Measurements from ENCODE around the gene FNDC3B. TPM values are rescaled to one million over a fixed set of nuclear protein-coding genes. Genes with fewer than 3 reads are reported as not detected.

The FNDC3B gene
- total RNA-seq, 4 donors from 2014 or later = 23.9 to 61.9 (median 37.0) TPM

- no peak for DNase-seq (ENCODE audit: low spot score in 2 of 2)
- peaks cover 32% of the 10 kb centered on the region for H3K4me1 ChIP-seq
Observed at GRCh38 chr3:172066880-172067796, 27.8 kb downstream of the FNDC3B start.

GRCh38 chr3:172067837-172068440 is 28.6 kb downstream of the FNDC3B start:
- Histone ChIP-seq H3K4me1 (peaks cover 31% of the 10 kb centered on the region), H3K27me3 (no peaks in the 10 kb centered on the region), H3K9me3 (no peaks in the 10 kb centered on the region), H3K36me3 (no peaks in the 10 kb centered on the region), H3K27ac (no peak overlapping the region), H3K4me3 (no peak overlapping the region)
- WGBS = 69% methylated on average over 6 of the region's 6 CpGs
- TF ChIP-seq POLR2A (IDR thresholded peaks at IDR 0.05) (no peak), CTCF (IDR thresholded peaks at IDR 0.05) (no peak), POLR2AphosphoS5 (IDR thresholded peaks at IDR 0.05) (no peak), EP300 (IDR thresholded peaks at IDR 0.05) (no peak)
- DNase-seq (ENCODE audit: low spot score in 2 of 2) = no peak

More at GRCh38 chr3:172066880-172067796, 27.8 kb downstream of the FNDC3B start:
- Histone ChIP-seq H3K27ac (no peak overlapping the region), H3K9me3 (no peaks in the 10 kb centered on the region), H3K4me3 (no peak overlapping the region), H3K27me3 (no peaks in the 10 kb centered on the region), H3K36me3 (no peaks in the 10 kb centered on the region)
- TF ChIP-seq EP300 (IDR thresholded peaks at IDR 0.05) (no peak), POLR2AphosphoS5 (IDR thresholded peaks at IDR 0.05) (no peak), POLR2A (IDR thresholded peaks at IDR 0.05) (no peak), CTCF (IDR thresholded peaks at IDR 0.05) (no peak)
- WGBS = 86% methylated on average over 7 of the region's 7 CpGs

DNA sequence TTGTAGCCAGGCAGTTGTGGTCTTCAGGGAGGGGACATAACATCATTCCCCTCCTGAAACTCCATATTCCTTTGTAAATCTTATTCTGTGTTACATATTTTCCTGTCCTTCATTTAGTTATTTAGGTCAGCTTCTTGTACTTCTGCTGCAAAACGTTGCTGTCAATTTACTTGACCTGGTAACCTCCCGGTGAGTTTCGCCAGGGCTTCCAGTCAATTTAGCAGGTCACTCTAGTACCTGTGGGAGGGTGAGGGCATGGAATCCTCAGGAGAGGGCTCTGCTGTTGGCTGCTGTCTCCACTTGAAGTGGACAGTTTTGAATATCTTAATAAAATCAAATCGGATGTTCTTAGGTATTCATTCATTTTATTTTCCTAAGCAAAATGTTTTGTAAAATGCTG is 29.6 kb downstream of the FNDC3B start:
- 61% methylated on average over 4 of the region's 4 CpGs for WGBS
- Histone ChIP-seq H3K27me3 (no peaks in the 10 kb centered on the region), H3K4me1 (peaks cover 37% of the 10 kb centered on the region), H3K36me3 (no peaks in the 10 kb centered on the region), H3K27ac (no peak overlapping the region), H3K9me3 (no peaks in the 10 kb centered on the region), H3K4me3 (no peak overlapping the region)
- TF ChIP-seq CTCF (IDR thresholded peaks at IDR 0.05) (no peak), EP300 (IDR thresholded peaks at IDR 0.05) (no peak), POLR2AphosphoS5 (IDR thresholded peaks at IDR 0.05) (no peak), POLR2A (IDR thresholded peaks at IDR 0.05) (no peak)
- DNase-seq (ENCODE audit: low spot score in 2 of 2) = no peak

- Histone ChIP-seq H3K4me3 (no peak overlapping the region), H3K9me3 (no peaks in the 10 kb centered on the region), H3K36me3 (no peaks in the 10 kb centered on the region), H3K4me1 (peaks cover 41% of the 10 kb centered on the region), H3K27ac (peak overlapping the region; percentile 39), H3K27me3 (no peaks in the 10 kb centered on the region)
- no peak for TF ChIP-seq CTCF (IDR thresholded peaks at IDR 0.05)
- no peak for TF ChIP-seq POLR2AphosphoS5 (IDR thresholded peaks at IDR 0.05)
- TF ChIP-seq POLR2A (IDR thresholded peaks at IDR 0.05) = no peak
- no peak for TF ChIP-seq EP300 (IDR thresholded peaks at IDR 0.05)
- WGBS = 79% methylated on average over 3 of the region's 3 CpGs
- DNase-seq (ENCODE audit: low spot score in 2 of 2) = no peak
Observed at GRCh38 chr3:172069478-172069877, 30.1 kb downstream of the FNDC3B start.

DNA sequence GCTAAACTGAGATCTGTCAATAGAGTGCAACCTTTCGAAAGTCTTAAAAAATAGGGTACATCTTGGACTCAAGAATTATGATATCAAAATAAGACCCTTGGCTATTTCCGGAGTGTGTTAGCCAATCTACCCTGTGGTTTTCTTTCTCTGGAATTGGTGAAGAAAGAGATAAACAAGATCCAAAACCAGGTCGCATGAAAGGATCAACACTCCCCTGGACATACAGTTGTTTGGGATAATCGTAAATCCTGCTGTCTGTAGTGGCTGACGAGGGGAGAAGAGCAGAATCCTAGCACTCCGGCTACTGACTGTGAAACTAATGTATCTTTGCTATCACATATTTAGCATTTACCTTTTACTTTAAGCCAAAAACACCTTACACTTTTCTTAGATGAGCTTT is 30.9 kb downstream of the FNDC3B start:
- no peak overlapping the region for H3K4me3 ChIP-seq
- H3K36me3 ChIP-seq = no peaks in the 10 kb centered on the region
- TF ChIP-seq POLR2AphosphoS5 (IDR thresholded peaks at IDR 0.05) (no peak), POLR2A (IDR thresholded peaks at IDR 0.05) (no peak), EP300 (IDR thresholded peaks at IDR 0.05) (no peak), CTCF (IDR thresholded peaks at IDR 0.05) (no peak)
- H3K9me3 ChIP-seq = no peaks in the 10 kb centered on the region
- no peak for DNase-seq (ENCODE audit: low spot score in 2 of 2)
- H3K27me3 ChIP-seq = no peaks in the 10 kb centered on the region
- WGBS = 64% methylated on average over 6 of the region's 6 CpGs
- H3K27ac ChIP-seq = peak overlapping the region; percentile 32
- H3K4me1 ChIP-seq = peaks cover 45% of the 10 kb centered on the region

Measured in suprapubic skin (tissue), 4 donors.